Subcutaneous abdominal adipose tissue (tissue), 5 donors: ENCODE data around the gene GATAD2A.
A peak's percentile ranks its signal among the peaks of the same experiment; 100 is the strongest.

Experiments used
- H3K27ac ChIP-seq: one replicate; pipeline ENCODE4 v1.7.0; 2013; ENCODE audit warnings: low read depth, mild to moderate bottlenecking, inconsistent platforms, low read length, moderate library complexity
- H3K27me3 ChIP-seq, 5 donors: one replicate each; pipeline ENCODE4 v1.7.0; 2013; ENCODE audit warnings: low read length in 5 of 5, inconsistent platforms in 1 of 5; ENCODE audit not compliant: control insufficient read depth in 5 of 5, insufficient read depth in 4 of 5
- H3K36me3 ChIP-seq, 5 donors: one replicate each; pipeline ENCODE4 v1.7.0; 2013; ENCODE audit warnings: low read length in 5 of 5; ENCODE audit not compliant: control insufficient read depth in 5 of 5, insufficient read depth in 5 of 5
- H3K4me1 ChIP-seq, 5 donors: one replicate each; pipeline ENCODE4 v1.7.0; 2013; ENCODE audit warnings: low read length in 5 of 5, mild to moderate bottlenecking in 3 of 5, moderate library complexity in 1 of 5; ENCODE audit not compliant: control insufficient read depth in 5 of 5, insufficient read depth in 5 of 5
- H3K4me3 ChIP-seq, 5 donors: one replicate each; pipeline ENCODE4 v1.7.0; 2013; ENCODE audit warnings: low read length in 5 of 5, low read depth in 1 of 5
- H3K9ac ChIP-seq, 5 donors: one replicate each; pipeline ENCODE4 v1.7.0; 2013; ENCODE audit warnings: low read length in 5 of 5, mild to moderate bottlenecking in 4 of 5, moderate library complexity in 3 of 5
- H3K9me3 ChIP-seq, 5 donors: one replicate each; pipeline ENCODE4 v1.7.0; 2013; ENCODE audit warnings: low read length in 5 of 5; ENCODE audit not compliant: control insufficient read depth in 5 of 5
- donor health status: healthy.
- donor health status: healthy.
- donor health status: healthy.
- donor health status: healthy.
- donor health status: healthy.

Gene GATAD2A

DNA sequence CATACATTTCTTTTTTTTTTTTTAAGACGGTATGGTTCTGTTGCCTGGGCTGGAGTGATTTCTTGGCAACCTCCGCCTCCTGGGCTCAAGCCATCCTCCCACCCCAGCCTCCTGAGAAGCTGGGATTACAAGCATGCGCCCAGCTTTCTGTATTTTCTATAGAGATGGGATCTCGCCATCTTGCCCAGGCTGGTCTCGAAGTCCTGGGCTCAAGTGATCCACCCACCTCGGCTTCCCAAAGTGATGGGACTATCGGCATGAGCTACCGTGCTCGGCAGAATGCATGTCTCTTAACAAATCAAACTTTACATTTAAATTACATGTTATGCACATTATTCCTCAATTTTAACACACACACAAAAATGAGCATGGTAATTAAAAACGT lies 111.8 kb downstream of the GATAD2A start:
- H3K27ac ChIP-seq: no peak overlapping the region
- H3K36me3 ChIP-seq: peaks cover 0 to 12% (median 7%) of the 10 kb centered on the region in 5 donors
- peak overlapping the region in 2 of 5 donors; percentile 93 to 94 for H3K4me3 ChIP-seq
- H3K27me3 ChIP-seq: no peaks in the 10 kb centered on the region
- H3K9ac ChIP-seq: peak overlapping the region in 1 of 5 donors; percentile 4
- H3K4me1 ChIP-seq: peaks cover 5 to 34% (median 32%) of the 10 kb centered on the region in 5 donors
- H3K9me3 ChIP-seq: peaks cover 0 to 12% (median 6%) of the 10 kb centered on the region in 5 donors

DNA sequence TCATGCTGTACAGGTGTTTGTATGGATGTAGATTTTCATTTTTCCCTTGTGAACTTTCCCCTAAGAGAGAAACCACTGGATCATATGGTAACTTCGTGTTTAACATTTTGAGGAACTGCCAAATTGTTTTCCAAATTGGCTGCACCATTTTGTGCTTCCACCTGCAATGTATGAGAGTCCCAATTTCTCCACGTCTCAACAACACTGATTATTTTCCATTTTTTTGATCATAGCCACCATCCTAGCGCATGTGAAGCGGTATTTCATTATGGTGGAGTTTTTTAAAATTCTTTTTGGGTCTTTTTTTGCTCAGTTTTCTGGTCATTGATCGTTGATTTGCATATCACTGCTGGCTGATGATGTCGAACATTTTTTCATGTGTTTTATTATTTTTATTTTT lies 115.5 kb downstream of the GATAD2A start:
- Histone ChIP-seq H3K27me3 (no peaks in the 10 kb centered on the region), H3K9ac (no peak overlapping the region), H3K4me1 (peaks cover 0 to 18% (median 15%) of the 10 kb centered on the region in 5 donors), H3K27ac (no peak overlapping the region), H3K36me3 (peaks cover 0 to 27% (median 13%) of the 10 kb centered on the region in 5 donors), H3K9me3 (no peaks in the 10 kb centered on the region), H3K4me3 (no peak overlapping the region)

DNA sequence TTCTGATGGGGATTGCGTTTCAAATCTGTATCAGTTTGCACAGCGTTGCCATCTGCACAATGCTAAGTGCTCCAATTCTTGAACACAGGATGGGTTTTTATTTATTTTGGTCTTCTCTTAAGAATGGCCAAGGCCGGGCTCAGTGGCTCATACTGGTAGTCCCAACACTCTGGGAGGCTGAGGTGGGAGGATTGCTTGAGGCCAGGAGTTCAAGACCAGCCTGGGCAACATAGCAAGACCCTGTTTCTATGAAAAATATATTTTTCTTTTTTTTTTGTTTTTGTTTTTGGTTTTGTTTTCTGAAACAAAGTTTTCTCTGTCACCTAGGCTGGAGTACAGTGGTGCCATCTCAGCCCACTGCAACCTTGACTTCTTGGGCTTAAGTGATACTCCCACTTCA lies 117.7 kb downstream of the GATAD2A start:
- Histone ChIP-seq H3K9me3 (no peaks in the 10 kb centered on the region), H3K4me1 (peaks cover 0 to 6% (median 4%) of the 10 kb centered on the region in 5 donors), H3K27me3 (no peaks in the 10 kb centered on the region), H3K9ac (no peak overlapping the region), H3K27ac (no peak overlapping the region), H3K4me3 (no peak overlapping the region), H3K36me3 (peaks cover 0 to 48% (median 29%) of the 10 kb centered on the region in 5 donors)

DNA sequence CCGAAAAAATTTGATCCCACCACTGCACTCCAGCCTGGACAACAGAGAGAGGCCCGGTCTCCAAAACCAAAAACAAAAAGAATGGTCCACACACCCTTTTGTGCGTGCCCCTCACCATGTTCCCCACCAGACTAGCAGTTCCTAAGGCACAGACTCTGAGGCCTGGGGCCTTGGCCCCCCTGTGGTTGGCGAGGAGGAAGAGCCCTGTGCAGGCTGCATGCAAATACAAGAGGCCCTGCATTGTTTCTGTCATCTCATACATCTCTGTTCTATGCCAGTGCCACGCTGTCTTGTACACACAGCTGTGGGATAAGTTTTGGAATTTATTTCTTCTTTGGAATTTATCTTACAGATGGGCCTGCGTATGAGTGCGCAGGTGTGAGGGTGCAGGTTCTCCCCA lies 118.6 kb downstream of the GATAD2A start:
- no peak overlapping the region for H3K27ac ChIP-seq
- no peak overlapping the region for H3K4me3 ChIP-seq
- H3K36me3 ChIP-seq: peaks cover 0 to 54% (median 33%) of the 10 kb centered on the region in 5 donors

GRCh38 chr19:19525611-19526380 lies 120.3 kb downstream of the GATAD2A start:
- no peak overlapping the region for H3K9ac ChIP-seq
- no peaks in the 10 kb centered on the region for H3K9me3 ChIP-seq
- no peaks in the 10 kb centered on the region for H3K27me3 ChIP-seq
- H3K4me1 ChIP-seq: peaks cover 0 to 6% (median 4%) of the 10 kb centered on the region in 5 donors
- H3K27ac ChIP-seq: no peak overlapping the region
- H3K36me3 ChIP-seq: peaks cover 0 to 46% (median 26%) of the 10 kb centered on the region in 5 donors
- no peak overlapping the region for H3K4me3 ChIP-seq

More for the DNA sequence above, 118.6 kb downstream of the GATAD2A start:
- no peaks in the 10 kb centered on the region for H3K27me3 ChIP-seq
- H3K9ac ChIP-seq: no peak overlapping the region
- peaks cover 0 to 6% (median 4%) of the 10 kb centered on the region in 5 donors for H3K4me1 ChIP-seq
- H3K9me3 ChIP-seq: no peaks in the 10 kb centered on the region

GRCh38 chr19:19526581-19527370 lies 121.3 kb downstream of the GATAD2A start:
- peaks cover 0 to 46% (median 26%) of the 10 kb centered on the region in 5 donors for H3K36me3 ChIP-seq
- no peaks in the 10 kb centered on the region for H3K9me3 ChIP-seq
- no peak overlapping the region for H3K27ac ChIP-seq

GRCh38 chr19:19527371-19527656 lies 121.8 kb downstream of the GATAD2A start:
- Histone ChIP-seq H3K27ac (no peak overlapping the region), H3K4me1 (peaks cover 0 to 9% (median 6%) of the 10 kb centered on the region in 5 donors)

More at GRCh38 chr19:19526581-19527370, 121.3 kb downstream of the GATAD2A start:
- Histone ChIP-seq H3K9ac (no peak overlapping the region), H3K4me1 (peaks cover 0 to 6% (median 4%) of the 10 kb centered on the region in 5 donors), H3K27me3 (no peaks in the 10 kb centered on the region), H3K4me3 (no peak overlapping the region)

GRCh38 chr19:19527674-19528625 lies 122.5 kb downstream of the GATAD2A start:
- Histone ChIP-seq H3K9ac (no peak overlapping the region), H3K4me3 (no peak overlapping the region)

More at GRCh38 chr19:19527371-19527656, 121.8 kb downstream of the GATAD2A start:
- Histone ChIP-seq H3K36me3 (peaks cover 0 to 46% (median 26%) of the 10 kb centered on the region in 5 donors), H3K9ac (no peak overlapping the region), H3K9me3 (no peaks in the 10 kb centered on the region), H3K4me3 (no peak overlapping the region), H3K27me3 (no peaks in the 10 kb centered on the region)

DNA sequence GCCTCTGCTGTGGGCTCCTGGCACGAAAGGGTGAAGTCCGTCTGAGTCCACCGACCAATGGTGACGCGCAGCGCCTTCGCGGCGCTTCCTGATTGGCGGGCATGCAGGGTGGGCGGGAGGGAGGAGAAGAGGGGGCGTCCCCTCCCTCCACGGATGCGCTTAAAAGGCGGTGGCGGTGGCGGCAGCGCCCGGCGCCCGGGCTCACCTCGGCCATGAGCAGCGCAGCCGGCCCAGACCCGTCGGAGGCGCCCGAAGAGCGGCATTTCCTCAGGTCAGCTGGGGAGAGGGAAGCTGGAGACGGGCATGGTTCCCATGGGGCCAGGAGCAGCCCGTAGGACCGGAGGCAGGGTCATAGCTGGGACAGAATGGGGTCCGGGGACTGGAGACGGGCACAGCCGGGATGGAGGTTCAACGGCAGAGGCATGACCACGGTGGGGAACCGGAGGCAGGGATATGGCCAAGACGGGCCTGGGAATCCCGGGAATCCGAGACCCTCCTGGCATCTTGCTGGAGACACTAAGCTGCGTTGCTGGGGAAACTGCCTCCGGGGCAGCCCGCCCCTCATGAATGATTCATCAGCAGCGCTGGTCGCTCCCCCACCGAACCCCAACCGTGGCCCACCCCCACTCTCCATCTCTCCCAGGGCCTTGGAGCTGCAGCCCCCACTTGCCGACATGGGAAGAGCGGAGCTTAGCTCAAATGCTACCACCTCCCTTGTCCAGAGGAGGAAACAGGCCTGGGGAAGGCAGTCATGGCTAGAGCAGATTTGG lies 123.4 kb downstream of the GATAD2A start, which contains the start of gene YJEFN3:
TSS of gene YJEFN3 (plus strand) at position 191 of the 770 bp plus-strand sequence. CDS start at position 213, 22 bp downstream.
- H3K27ac ChIP-seq: no peak within 1 kb of the TSS
- no peak within 1 kb of the TSS for H3K9ac ChIP-seq
- H3K9me3 ChIP-seq: no peaks in the 10 kb centered on the region
- H3K4me3 ChIP-seq: no peak within 1 kb of the TSS
- H3K27me3 ChIP-seq: no peaks in the 10 kb centered on the region
- peaks cover 0 to 44% (median 25%) of the 10 kb centered on the region in 5 donors for H3K36me3 ChIP-seq
- peaks cover 0 to 9% (median 6%) of the 10 kb centered on the region in 5 donors for H3K4me1 ChIP-seq

More at GRCh38 chr19:19527674-19528625, 122.5 kb downstream of the GATAD2A start:
- no peak overlapping the region for H3K27ac ChIP-seq
- peaks cover 0 to 46% (median 26%) of the 10 kb centered on the region in 5 donors for H3K36me3 ChIP-seq
- H3K27me3 ChIP-seq: no peaks in the 10 kb centered on the region
- H3K4me1 ChIP-seq: peaks cover 0 to 9% (median 7%) of the 10 kb centered on the region in 5 donors
- H3K9me3 ChIP-seq: no peaks in the 10 kb centered on the region
